ENCODE data around the gene TRPM3.

Gene TRPM3

GRCh38 chr9:71121275-71122021 is at the start of gene TRPM3:
TRPM3 (minus strand) TSS chr9:71121621; CDS start chr9:71121354, 267 bp downstream.
- peak; percentile 71 for DNase-seq

DNA sequence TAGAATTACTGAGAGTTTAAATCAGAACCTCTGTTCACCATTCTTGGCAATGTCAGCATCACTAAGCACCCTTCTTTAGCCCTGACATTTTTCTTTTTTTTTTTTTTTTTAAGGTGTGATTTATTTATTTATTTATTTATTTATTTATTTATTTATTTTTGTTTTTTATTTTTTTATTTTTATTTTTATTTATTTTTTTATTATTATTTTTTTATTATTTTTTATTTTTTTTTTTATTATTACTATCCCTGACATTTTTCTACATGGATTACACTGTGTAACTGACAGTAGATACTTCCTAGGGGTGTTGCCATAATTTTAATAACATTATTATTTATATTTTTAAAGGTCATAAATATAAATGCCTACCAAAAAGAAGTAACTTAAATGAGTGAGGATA is 47.0 kb upstream of the TRPM3 start:
- no peak for DNase-seq

- no peak for DNase-seq
Observed at GRCh38 chr9:71162126-71162525, 40.7 kb upstream of the TRPM3 start.

GRCh38 chr9:71157731-71158130 is 36.3 kb upstream of the TRPM3 start:
- no peak for DNase-seq

DNA sequence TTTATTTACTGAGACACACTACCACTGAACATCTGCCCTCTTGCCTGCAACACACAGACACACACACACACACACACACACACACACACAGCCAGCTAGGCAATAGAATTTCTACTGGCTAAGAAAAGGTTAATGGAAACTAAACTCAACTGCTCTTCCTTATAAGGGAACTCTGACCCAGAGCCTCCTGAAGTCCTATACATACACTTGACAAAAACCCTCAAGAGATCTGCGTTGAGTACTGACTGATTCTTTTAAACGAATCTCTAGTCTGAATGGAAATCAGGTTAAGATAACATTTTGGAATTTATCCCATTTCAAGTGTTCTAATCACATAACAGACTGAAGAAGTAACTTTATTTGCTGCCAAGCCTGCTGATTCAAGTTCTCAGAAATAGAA is 25.9 kb upstream of the TRPM3 start:
- DNase-seq = no peak

- no peak for DNase-seq
Observed at GRCh38 chr9:71146511-71146910, 25.1 kb upstream of the TRPM3 start.

DNA sequence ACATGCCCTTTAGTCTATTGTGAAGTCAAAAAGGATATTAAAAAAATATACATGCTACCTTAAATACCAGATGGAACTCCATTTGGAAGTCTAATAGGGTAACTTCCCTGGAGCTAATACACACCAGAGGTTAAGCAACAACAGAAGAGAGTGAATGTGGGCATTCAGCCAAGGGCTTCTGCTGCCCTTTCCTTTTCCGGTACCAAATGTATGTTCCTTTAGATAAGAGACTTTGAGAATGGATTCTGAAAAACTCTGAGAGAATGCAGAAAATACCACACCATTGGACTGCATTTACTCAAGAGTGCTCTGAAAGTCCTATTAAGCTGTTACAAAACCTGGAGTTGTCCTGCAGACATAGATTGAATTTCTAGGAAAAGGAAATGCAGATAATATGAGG is 23.8 kb upstream of the TRPM3 start:
- DNase-seq = no peak

DNA sequence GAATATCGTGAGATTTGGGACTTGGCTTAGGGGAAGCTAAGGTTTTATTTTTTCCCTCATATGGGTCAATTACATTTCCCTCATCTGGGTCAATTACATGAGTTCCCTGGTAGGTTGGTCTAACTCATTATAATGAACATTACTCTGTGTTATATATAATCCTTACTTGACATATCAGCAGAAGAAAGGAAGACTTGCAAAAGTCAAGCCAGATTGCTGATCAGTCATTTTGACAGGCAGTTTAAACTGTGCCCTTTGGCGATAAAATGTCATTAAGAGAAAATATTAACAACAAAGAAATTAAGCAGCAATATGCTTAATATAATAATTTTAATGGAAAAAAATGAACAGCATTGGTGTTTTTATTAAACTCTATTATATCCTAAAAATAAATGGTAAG is 23.1 kb upstream of the TRPM3 start:
- no peak for DNase-seq

DNA sequence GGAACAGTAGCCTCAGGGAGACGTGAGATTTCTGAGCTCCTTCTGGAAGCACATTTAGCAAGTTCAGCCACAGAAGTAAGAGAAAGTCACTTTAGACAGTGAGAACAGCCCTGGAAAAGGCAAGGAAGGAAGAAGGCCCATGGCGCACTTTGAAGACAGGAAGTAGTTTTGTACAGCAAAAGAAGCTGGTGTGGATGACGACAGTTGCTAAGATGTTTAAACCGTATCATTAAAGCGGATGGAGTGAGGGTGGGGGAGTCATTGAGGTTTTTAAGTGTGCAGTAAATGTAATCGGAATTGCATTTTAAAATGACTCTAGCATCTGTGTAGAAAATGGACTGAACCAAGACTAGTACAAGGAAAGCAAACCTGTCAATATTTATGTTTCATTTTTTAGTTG is 15.3 kb upstream of the TRPM3 start:
- peak; percentile 59 for DNase-seq

DNA sequence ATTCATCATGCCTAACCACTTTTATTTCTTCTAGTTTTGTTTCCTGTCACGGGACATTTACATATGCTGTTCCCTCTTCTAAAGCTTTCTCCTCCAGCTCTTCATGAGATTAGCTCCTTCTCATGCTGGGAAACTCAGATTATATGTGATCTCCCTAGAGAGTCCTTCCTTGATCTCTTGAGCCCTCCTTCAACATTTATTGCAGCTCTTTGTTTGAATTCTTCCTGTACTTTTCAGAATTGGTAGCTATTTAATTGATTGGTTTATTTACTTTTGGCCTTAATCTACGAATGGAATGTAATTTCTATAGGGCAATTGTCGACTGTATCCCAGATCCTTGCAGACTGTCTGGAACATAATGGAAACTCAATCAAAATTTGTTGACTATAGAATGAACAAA is 9.7 kb upstream of the TRPM3 start:
- no peak for DNase-seq

DNA sequence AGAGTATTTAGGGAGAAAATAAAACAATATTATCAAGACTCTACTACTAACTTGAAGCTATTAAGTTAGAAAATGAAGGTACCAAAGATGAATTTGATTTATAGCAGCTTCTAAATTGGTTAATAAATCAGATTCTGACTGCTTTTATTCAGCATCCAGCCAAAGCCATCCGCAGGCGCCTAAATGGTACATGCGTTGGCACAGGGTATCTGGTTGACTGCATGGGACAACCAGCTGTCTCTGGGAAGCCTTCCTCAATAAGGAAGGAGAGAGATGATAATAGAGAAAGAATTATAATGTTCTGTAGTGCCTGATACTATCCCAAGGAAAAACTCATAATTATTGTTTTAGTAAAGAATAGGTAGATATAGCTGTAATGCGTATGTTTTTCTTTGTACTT is 9.1 kb upstream of the TRPM3 start:
- no peak for DNase-seq

- DNase-seq = no peak
Observed at GRCh38 chr9:71128796-71129195, 7.4 kb upstream of the TRPM3 start.

DNA sequence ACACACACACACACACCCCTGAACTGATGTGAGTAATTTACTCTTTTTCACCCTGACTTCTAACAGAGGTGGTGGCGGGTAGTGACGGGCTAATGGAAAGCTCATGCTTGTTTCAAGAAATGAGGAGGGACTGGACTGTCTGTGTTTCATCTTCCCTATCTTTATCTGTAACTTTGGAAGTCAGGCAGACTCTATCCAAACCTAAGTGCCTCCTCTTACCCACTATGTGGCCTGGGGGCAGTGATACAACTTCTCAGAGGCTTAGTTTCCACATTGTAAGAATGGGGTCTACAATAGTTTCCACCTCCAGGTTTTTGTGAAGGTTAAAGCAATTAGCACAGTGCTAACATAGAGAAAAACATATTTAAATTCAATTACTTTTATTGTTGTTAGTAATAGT is 5.9 kb upstream of the TRPM3 start:
- peak; percentile 62 for DNase-seq

DNA sequence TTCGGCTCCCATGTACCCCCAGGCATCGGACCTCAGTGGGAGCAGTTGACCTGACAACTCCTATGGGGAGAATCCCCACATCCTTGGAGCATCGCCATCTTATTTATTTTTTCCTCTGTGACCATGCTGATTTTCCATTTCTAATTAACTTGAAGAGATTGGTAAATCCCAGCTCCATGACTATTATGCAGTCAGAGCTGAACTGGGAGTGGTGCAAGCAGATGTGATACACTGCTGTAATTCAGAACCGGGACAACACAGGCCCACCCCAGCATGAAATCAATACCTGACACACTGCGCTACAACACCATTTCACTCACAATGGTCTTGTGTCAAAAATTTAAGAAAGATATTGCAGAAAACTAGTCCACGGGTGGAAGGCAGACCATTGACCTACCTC is 1.0 kb upstream of the TRPM3 start:
- no peak for DNase-seq

- no peak for DNase-seq
Observed at GRCh38 chr9:71122022-71122275, 528 bp upstream of the TRPM3 start.

- no peak for DNase-seq
Observed at GRCh38 chr9:71120501-71121247, 747 bp downstream of the TRPM3 start.

DNA sequence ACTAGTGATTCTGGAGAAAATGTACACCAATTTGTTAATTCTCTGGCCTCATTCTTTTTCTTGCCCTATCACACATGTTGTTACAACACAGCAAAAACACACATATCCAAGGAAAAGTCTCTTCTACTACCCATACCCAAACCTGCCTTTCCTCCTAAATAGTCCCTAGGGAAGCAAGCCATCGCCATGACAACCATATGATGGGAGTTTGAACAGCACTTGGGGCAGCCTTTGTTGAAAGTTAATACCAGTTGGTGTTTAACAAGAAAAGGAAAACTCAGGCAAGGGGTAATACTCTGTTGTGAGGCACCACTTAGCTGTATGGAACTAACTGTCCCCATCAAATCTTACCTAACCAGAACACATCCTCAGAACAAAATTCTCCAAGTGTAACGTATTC is 1.7 kb downstream of the TRPM3 start:
- no peak for DNase-seq

DNA sequence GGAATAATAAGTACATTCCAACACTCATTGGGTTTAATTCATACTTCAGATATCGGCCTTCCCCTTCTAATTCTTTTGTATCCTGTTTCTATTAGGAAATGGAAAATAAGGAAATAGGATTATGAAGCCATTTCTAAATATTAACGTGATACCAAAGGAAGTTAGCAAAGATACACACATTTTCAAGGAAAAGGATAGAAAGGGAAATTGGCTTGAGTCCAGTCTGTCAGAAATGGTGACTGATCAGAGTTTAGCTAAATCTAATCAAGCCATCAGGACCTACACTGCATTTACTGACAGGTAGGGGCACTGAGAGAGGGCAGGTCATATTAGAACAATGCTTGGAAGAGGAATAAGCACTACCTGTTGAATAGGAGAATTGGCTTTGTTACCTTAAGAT is 3.1 kb downstream of the TRPM3 start:
- no peak for DNase-seq

- DNase-seq = peak; percentile 67
Observed at GRCh38 chr9:71115448-71115975, 5.9 kb downstream of the TRPM3 start.

DNA sequence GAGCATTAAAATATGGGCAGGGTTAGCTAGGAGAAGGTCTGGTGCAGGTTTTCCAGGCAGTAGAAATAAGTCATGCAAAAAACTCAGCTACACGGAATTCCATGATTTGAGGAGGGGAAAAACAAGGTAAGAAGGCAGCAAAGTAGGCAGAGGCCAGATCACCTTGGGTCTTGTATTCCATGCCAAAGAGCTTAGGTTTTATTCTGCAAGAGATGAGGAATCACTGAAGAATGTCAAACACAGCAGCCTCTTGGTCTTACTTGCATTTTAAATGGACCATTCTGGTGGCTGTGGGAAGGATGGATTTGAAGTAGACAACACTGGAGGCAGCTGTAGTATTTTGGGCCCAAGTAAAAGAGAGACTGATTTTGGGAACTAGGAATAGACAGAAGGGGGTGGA is 8.6 kb downstream of the TRPM3 start:
- DNase-seq = peak; percentile 54

- peak; percentile 66 for DNase-seq
Observed at GRCh38 chr9:71108937-71109336, 12.5 kb downstream of the TRPM3 start.

- no peak for DNase-seq
Observed at GRCh38 chr9:71106992-71107391, 14.4 kb downstream of the TRPM3 start.

DNA sequence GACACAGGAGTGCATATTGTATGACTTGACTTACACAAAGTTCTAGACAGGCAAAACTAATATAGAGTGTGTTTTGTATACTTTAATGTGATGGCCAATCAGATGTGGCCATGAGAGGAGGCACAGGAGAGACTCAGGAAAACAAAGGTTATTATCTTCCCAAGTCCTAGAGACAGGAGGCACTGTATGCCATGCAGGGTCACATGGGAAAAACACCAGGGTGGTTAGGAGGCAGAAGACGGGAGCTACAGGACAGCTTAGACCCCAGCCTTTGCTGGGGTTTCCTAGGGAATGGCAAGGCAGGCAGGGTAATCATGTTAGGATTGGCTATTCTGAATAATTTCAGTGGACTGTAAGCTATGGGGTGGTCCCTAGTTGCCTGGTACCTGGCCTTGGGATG is 16.2 kb downstream of the TRPM3 start:
- no peak for DNase-seq

GRCh38 chr9:71098801-71099200 is 22.6 kb downstream of the TRPM3 start:
- DNase-seq = no peak

GRCh38 chr9:71097671-71098070 is 23.8 kb downstream of the TRPM3 start:
- no peak for DNase-seq

All from islet precursor cell (in vitro differentiated cells).